OCI-LY7 (cell line): ENCODE measurements around the gene ASB1. TPM values are rescaled to one million over a fixed set of nuclear protein-coding genes. Genes with fewer than 3 reads are reported as not detected.

Source experiments
- BruUV-seq: library from RNA; stranded (reverse); fragments of 400-500 nt; replicated peaks from 2 replicates; lab custom pipeline; 2021; lab: Mats Ljungman, UMichigan
- CTCF ChIA-PET: fragments of 300-600 bp; sonication (Branson Sonifier 250); formaldehyde crosslinking; loops from one replicate; lab custom pipeline; 2022; ENCODE audit warnings: antibody characterized with exemption; ENCODE audit not compliant: unreplicated experiment; lab: Charles Lee
- POLR2A ChIA-PET: fragments of 300-600 bp; sonication (Branson Sonifier 250); formaldehyde crosslinking; loops from one replicate; lab custom pipeline; 2022; ENCODE audit warnings: antibody characterized with exemption; lab: Charles Lee
- DNase-seq: peaks from one replicate; pipeline ENCODE4 v3.0.0-alpha.2; 2015; ENCODE audit warnings: low spot score
- H2AFZ ChIP-seq: fragments of 200-600 bp; sonication (generic), shearing (Covaris generic); 2 replicates; pipeline ENCODE4 v1.6.1; 2014; ENCODE audit warnings: mild to moderate bottlenecking, antibody characterized with exemption, low read length, moderate library complexity
- H3K27ac ChIP-seq: fragments of 200-600 bp; sonication (generic); 2 replicates; pipeline ENCODE4 v1.5.1; 2014; ENCODE audit warnings: mixed run types, low read depth, mild to moderate bottlenecking, moderate library complexity, low read length, inconsistent platforms; ENCODE audit not compliant: poor library complexity, severe bottlenecking
- H3K36me3 ChIP-seq: fragments of 200-600 bp; sonication (generic); 2 replicates; pipeline ENCODE4 v1.6.1; 2014; ENCODE audit warnings: mild to moderate bottlenecking, antibody characterized with exemption, low read length, moderate library complexity, mixed read lengths; ENCODE audit not compliant: insufficient read depth
- H3K4me1 ChIP-seq: fragments of 200-600 bp; sonication (generic); 2 replicates; pipeline ENCODE4 v1.5.1; 2014; ENCODE audit warnings: mild to moderate bottlenecking, low read length; ENCODE audit not compliant: insufficient read depth, poor library complexity, severe bottlenecking
- H3K4me2 ChIP-seq: fragments of 200-600 bp; sonication (generic); 2 replicates; pipeline ENCODE4 v1.6.1; 2014; ENCODE audit warnings: mild to moderate bottlenecking, low read length
- H3K4me3 ChIP-seq: fragments of 200-600 bp; sonication (generic); 2 replicates; pipeline ENCODE4 v1.5.1; 2014; ENCODE audit warnings: mild to moderate bottlenecking, low read depth, low read length; ENCODE audit not compliant: poor library complexity, severe bottlenecking
- H3K79me2 ChIP-seq: fragments of 200-600 bp; sonication (generic); 2 replicates; pipeline ENCODE4 v1.6.1; 2016; ENCODE audit warnings: low read depth, mild to moderate bottlenecking, low read length, moderate library complexity, mixed read lengths; ENCODE audit not compliant: insufficient read depth
- H3K9me2 ChIP-seq: fragments of 200-600 bp; sonication (generic); 2 replicates; pipeline ENCODE4 v1.6.1; 2016; ENCODE audit warnings: mild to moderate bottlenecking, low read length, mixed read lengths; ENCODE audit not compliant: insufficient read depth
- H3K9me3 ChIP-seq: fragments of 200-600 bp; sonication (generic); 2 replicates; pipeline ENCODE4 v1.6.1; 2014; ENCODE audit warnings: mild to moderate bottlenecking, mixed run types, low read length, mixed read lengths
- H4K20me1 ChIP-seq: fragments of 200-600 bp; sonication (generic); 2 replicates; pipeline ENCODE4 v1.6.1; 2014; ENCODE audit warnings: mild to moderate bottlenecking, antibody characterized with exemption, low read length, moderate library complexity, mixed read lengths; ENCODE audit not compliant: insufficient read depth
- CTCF ChIP-seq: fragments of 200-600 bp; sonication (generic); conservative IDR thresholded peaks from 2 replicates; pipeline ENCODE4 v1.5.1; 2014; ENCODE audit warnings: mild to moderate bottlenecking, antibody characterized with exemption, low read length, moderate library complexity, mixed read lengths
- EZH2phosphoT487 ChIP-seq: fragments of 200-600 bp; sonication (generic); IDR thresholded peaks from 2 replicates; pipeline ENCODE4 v1.6.1; 2018; ENCODE audit warnings: low read depth, borderline replicate concordance, mild to moderate bottlenecking, mixed run types, antibody characterized with exemption, low read length, moderate library complexity, mixed read lengths
- intact Hi-C: fragments of 100-400 bp; cut with micrococcal nuclease; formaldehyde crosslinking; loops from one replicate; pipeline ENCODE4 v1.10.0; 2022; ENCODE audit not compliant: unreplicated experiment
- total RNA-seq, 2 experiments: library from RNA; depleted of rRNA in 1 of 2; stranded (reverse); fragments of >200 nt in 1 of 2; shearing (Covaris generic) in 1 of 2; gene quantifications; 2 replicates each; pipeline ENCODE4 v1.2.3, GENCODE V29; 2014 to 2022

ASB1 gene
- total RNA-seq, 2 experiments from 2014 or later: 19.4 to 37.7 TPM

- no peaks in the 10 kb centered on the region for H3K79me2 ChIP-seq
- H3K9me2 ChIP-seq: no peaks in the 10 kb centered on the region
- H3K4me1 ChIP-seq: no peaks in the 10 kb centered on the region
- POLR2A ChIA-PET: interaction anchor here (0.9 kb wide), 1 partner anchor 12 kb away, joined by 3 read pairs; no protein-coding TSS in a partner anchor
- no peak overlapping the region for H3K4me3 ChIP-seq
- BruUV-seq: no TSS peak
- no peaks in the 10 kb centered on the region for H4K20me1 ChIP-seq
- H3K9me3 ChIP-seq: no peaks in the 10 kb centered on the region
- no peak overlapping the region for H3K27ac ChIP-seq
- intact Hi-C loops: no loop called here
- H3K4me2 ChIP-seq: no peak overlapping the region
- CTCF ChIA-PET: no interaction called here
- no peaks in the 10 kb centered on the region for H3K36me3 ChIP-seq
- no peak for DNase-seq
- no peak overlapping the region for H2AFZ ChIP-seq
- TF ChIP-seq EZH2phosphoT487 (no peak), CTCF (no peak)
Measured at GRCh38 chr2:238397356-238397755, 29.4 kb upstream of the ASB1 start.

GRCh38 chr2:238398577-238398976 lies 28.1 kb upstream of the ASB1 start:
- Histone ChIP-seq H3K36me3 (no peaks in the 10 kb centered on the region), H3K4me3 (no peak overlapping the region), H3K79me2 (no peaks in the 10 kb centered on the region), H3K9me2 (no peaks in the 10 kb centered on the region), H3K4me2 (no peak overlapping the region), H2AFZ (no peak overlapping the region), H3K27ac (no peak overlapping the region), H3K4me1 (no peaks in the 10 kb centered on the region), H3K9me3 (no peaks in the 10 kb centered on the region), H4K20me1 (no peaks in the 10 kb centered on the region)
- intact Hi-C loops: no loop called here
- DNase-seq: no peak
- ChIA-PET CTCF (no interaction called here), POLR2A (interaction anchor here (1.6 kb wide), 1 partner anchor 16 kb away, joined by 6 read pairs; no protein-coding TSS in a partner anchor)
- TF ChIP-seq EZH2phosphoT487 (no peak), CTCF (no peak)
- BruUV-seq: no TSS peak

- ChIA-PET CTCF (no interaction called here), POLR2A (interaction anchor here (1.6 kb wide), 1 partner anchor 15 kb away, joined by 6 read pairs; no protein-coding TSS in a partner anchor)
- Histone ChIP-seq H2AFZ (no peak overlapping the region), H3K4me1 (no peaks in the 10 kb centered on the region), H3K36me3 (no peaks in the 10 kb centered on the region), H3K9me3 (no peaks in the 10 kb centered on the region), H3K9me2 (no peaks in the 10 kb centered on the region), H3K4me3 (no peak overlapping the region), H3K27ac (no peak overlapping the region), H4K20me1 (no peaks in the 10 kb centered on the region), H3K79me2 (no peaks in the 10 kb centered on the region), H3K4me2 (no peak overlapping the region)
- no peak for TF ChIP-seq CTCF
- TF ChIP-seq EZH2phosphoT487: no peak
- no peak for DNase-seq
- intact Hi-C loops: no loop called here
- BruUV-seq: no TSS peak
Measured at GRCh38 chr2:238399094-238399493, 27.6 kb upstream of the ASB1 start.
